ENCODE data around the gene CSNK1E.

Gene CSNK1E

DNA sequence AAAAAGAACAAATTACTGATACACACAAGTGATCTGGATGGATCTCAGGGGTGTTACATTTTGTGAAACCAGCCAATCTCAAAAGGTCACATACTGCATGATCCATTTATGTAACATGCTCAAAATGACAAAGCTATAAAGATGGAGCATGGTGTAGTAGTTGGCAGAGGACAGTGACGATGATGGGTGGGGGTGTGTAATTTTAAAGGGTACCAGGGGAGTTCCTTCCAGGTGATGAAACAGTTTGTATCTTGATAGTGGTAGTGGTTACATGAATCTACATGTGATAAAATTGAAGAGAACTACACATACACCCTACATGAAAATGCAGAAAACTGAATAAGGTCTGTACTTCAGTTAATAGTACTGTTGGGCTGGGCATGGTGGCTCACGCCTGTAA lies 61.5 kb downstream of the CSNK1E start:
- Histone ChIP-seq H3K9me3 (no peaks in the 10 kb centered on the region), H3K36me3 (replicated peaks) (no peaks in the 10 kb centered on the region), H3K4me3 (no peak overlapping the region), H3K4me1 (no peaks in the 10 kb centered on the region), H3K27me3 (ENCODE audit: low read depth) (no peaks in the 10 kb centered on the region)
- no peak for DNase-seq (ENCODE audit: low spot score in 2 of 2)
- in situ Hi-C loops (cut with MboI; ENCODE audit: low sequenced_read_pairs) = no loop called here

- no peaks in the 10 kb centered on the region; the same call in 1 of the 2 replicates for H3K36me3 ChIP-seq (replicated peaks)
- no peaks in the 10 kb centered on the region for H3K27me3 ChIP-seq (ENCODE audit: low read depth)
- no peaks in the 10 kb centered on the region for H3K4me1 ChIP-seq
- no peak for DNase-seq (ENCODE audit: low spot score in 2 of 2)
- in situ Hi-C loops (cut with MboI; ENCODE audit: low sequenced_read_pairs) = no loop called here
- H3K4me3 ChIP-seq = no peak overlapping the region
- H3K9me3 ChIP-seq = no peaks in the 10 kb centered on the region
These were observed 65.9 kb downstream of the CSNK1E start for GRCh38 chr22:38251341-38251692.

- no peak overlapping the region for H3K4me3 ChIP-seq
- no peaks in the 10 kb centered on the region for H3K9me3 ChIP-seq
These were observed 66.4 kb downstream of the CSNK1E start for GRCh38 chr22:38250643-38251340.

GRCh38 chr22:38249803-38250642 lies 67.2 kb downstream of the CSNK1E start:
- DNase-seq (ENCODE audit: low spot score in 2 of 2) = no peak
- H3K36me3 ChIP-seq (replicated peaks) = no peaks in the 10 kb centered on the region; the same call in 1 of the 2 replicates
- H3K9me3 ChIP-seq = no peaks in the 10 kb centered on the region
- in situ Hi-C loops (cut with MboI; ENCODE audit: low sequenced_read_pairs) = no loop called here
- H3K27me3 ChIP-seq (ENCODE audit: low read depth) = no peaks in the 10 kb centered on the region
- H3K4me1 ChIP-seq = no peaks in the 10 kb centered on the region
- no peak overlapping the region for H3K4me3 ChIP-seq

More at GRCh38 chr22:38250643-38251340, 66.4 kb downstream of the CSNK1E start:
- in situ Hi-C loops (cut with MboI; ENCODE audit: low sequenced_read_pairs) = no loop called here
- no peak for DNase-seq (ENCODE audit: low spot score in 2 of 2)
- no peaks in the 10 kb centered on the region for H3K27me3 ChIP-seq (ENCODE audit: low read depth)
- H3K4me1 ChIP-seq = no peaks in the 10 kb centered on the region
- no peaks in the 10 kb centered on the region; the same call in 1 of the 2 replicates for H3K36me3 ChIP-seq (replicated peaks)

GRCh38 chr22:38249301-38249700 lies 67.9 kb downstream of the CSNK1E start:
- Histone ChIP-seq H3K9me3 (no peaks in the 10 kb centered on the region), H3K4me3 (no peak overlapping the region), H3K4me1 (no peaks in the 10 kb centered on the region), H3K36me3 (replicated peaks) (peaks cover 4% of the 10 kb centered on the region; the same call in 1 of the 2 replicates), H3K27me3 (ENCODE audit: low read depth) (no peaks in the 10 kb centered on the region)
- DNase-seq (ENCODE audit: low spot score in 2 of 2) = no peak
- in situ Hi-C loops (cut with MboI; ENCODE audit: low sequenced_read_pairs) = no loop called here

GRCh38 chr22:38248280-38248679 lies 69.0 kb downstream of the CSNK1E start:
- no peak overlapping the region for H3K4me3 ChIP-seq
- DNase-seq (ENCODE audit: low spot score in 2 of 2) = no peak
- in situ Hi-C loops (cut with MboI; ENCODE audit: low sequenced_read_pairs) = no loop called here
- no peaks in the 10 kb centered on the region for H3K27me3 ChIP-seq (ENCODE audit: low read depth)
- peaks cover 4% of the 10 kb centered on the region; the same call in 1 of the 2 replicates for H3K36me3 ChIP-seq (replicated peaks)
- H3K9me3 ChIP-seq = no peaks in the 10 kb centered on the region
- H3K4me1 ChIP-seq = no peaks in the 10 kb centered on the region

- peaks cover 4% of the 10 kb centered on the region; the same call in 1 of the 2 replicates for H3K36me3 ChIP-seq (replicated peaks)
- no peak overlapping the region for H3K4me3 ChIP-seq
- no peaks in the 10 kb centered on the region for H3K27me3 ChIP-seq (ENCODE audit: low read depth)
- no peaks in the 10 kb centered on the region for H3K4me1 ChIP-seq
- in situ Hi-C loops (cut with MboI; ENCODE audit: low sequenced_read_pairs) = no loop called here
- DNase-seq (ENCODE audit: low spot score in 2 of 2) = no peak
- H3K9me3 ChIP-seq = no peaks in the 10 kb centered on the region
These were observed 69.5 kb downstream of the CSNK1E start for GRCh38 chr22:38247713-38248112.

DNA sequence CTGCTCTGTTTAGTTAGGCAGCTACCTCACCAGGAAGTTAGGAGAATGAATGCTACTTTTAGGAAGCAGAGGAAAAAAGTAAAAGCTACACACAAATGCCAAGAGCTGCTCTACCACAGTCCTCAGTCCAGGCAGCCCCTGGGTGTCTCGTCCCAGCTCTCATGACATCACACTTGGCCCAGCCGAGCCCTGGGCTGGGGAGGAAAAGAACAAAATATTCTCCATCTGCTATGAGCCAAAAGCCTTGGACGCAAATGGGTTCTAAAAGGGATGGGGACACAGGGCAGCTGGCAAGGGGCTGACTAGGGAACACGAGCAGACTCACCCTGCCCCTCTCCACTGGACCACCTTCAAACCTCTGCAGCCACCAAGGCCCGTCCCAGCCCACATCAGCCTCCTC lies 70.5 kb downstream of the CSNK1E start:
- Histone ChIP-seq H3K9me3 (no peaks in the 10 kb centered on the region), H3K27me3 (ENCODE audit: low read depth) (no peaks in the 10 kb centered on the region), H3K4me1 (no peaks in the 10 kb centered on the region), H3K36me3 (replicated peaks) (peaks cover 4% of the 10 kb centered on the region; the same call in 1 of the 2 replicates), H3K4me3 (no peak overlapping the region)
- DNase-seq (ENCODE audit: low spot score in 2 of 2) = no peak
- in situ Hi-C loops (cut with MboI; ENCODE audit: low sequenced_read_pairs) = no loop called here

DNA sequence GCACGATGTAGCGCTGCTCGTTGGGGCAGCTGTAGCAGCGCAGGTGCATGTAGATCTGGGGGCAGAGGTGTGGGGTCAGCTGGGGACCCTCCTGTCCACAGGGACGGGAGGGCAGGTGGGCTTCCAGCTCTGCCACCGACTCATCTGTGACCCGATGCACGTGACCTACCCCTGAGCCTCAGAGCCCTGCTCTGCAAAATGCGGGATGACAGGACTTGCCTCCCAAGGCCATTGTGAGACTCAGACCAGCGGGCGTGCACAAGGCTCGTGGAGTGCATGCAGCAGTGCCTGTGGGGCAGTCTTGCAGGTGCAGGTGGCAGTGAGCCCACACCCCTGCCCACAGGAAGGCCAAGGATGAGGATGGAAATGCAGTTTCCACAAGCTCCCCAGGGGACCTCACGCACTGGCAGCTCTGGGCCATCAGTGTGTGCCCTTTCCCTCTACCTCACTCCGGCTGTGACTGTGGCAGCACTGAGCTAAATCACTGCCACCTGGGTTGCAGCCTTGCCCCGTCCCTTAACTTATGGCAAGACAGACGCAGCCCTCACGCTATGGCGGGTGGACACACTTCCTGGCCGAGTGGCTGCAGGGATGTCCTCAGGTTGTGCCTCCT lies 71.1 kb downstream of the CSNK1E start:
- Histone ChIP-seq H3K4me3 (no peak overlapping the region), H3K36me3 (replicated peaks) (peaks cover 4% of the 10 kb centered on the region; the same call in 1 of the 2 replicates), H3K27me3 (ENCODE audit: low read depth) (no peaks in the 10 kb centered on the region), H3K4me1 (no peaks in the 10 kb centered on the region), H3K9me3 (no peaks in the 10 kb centered on the region)
- in situ Hi-C loops (cut with MboI; ENCODE audit: low sequenced_read_pairs) = no loop called here
- no peak for DNase-seq (ENCODE audit: low spot score in 2 of 2)

DNA sequence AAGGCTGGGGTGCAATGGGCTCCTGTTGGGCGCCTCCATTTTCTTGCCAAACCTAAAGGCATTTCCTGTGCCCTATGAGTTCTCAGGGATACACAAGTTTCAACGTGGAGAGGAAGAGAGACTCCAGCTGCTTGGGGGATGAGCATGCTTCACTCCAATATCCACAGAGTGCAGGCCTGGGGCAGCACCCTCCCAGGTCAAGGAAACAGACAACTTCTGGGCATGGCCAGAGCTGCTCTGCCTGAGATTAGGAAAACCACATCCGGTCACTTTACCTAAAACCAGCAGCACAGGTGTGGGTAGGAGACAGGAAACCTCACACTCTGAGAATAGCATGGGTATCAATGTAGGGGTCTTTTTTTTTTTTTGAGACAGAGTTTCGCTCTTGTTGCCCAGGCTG lies 73.1 kb downstream of the CSNK1E start:
- Histone ChIP-seq H3K4me1 (no peaks in the 10 kb centered on the region), H3K36me3 (replicated peaks) (peaks cover 4% of the 10 kb centered on the region; the same call in 1 of the 2 replicates), H3K27me3 (ENCODE audit: low read depth) (no peaks in the 10 kb centered on the region), H3K9me3 (no peaks in the 10 kb centered on the region), H3K4me3 (no peak overlapping the region)
- no peak for DNase-seq (ENCODE audit: low spot score in 2 of 2)
- in situ Hi-C loops (cut with MboI; ENCODE audit: low sequenced_read_pairs) = no loop called here

GRCh38 chr22:38243007-38243765 lies 74.0 kb downstream of the CSNK1E start:
- Histone ChIP-seq H3K36me3 (replicated peaks) (peaks cover 4% of the 10 kb centered on the region; the same call in 1 of the 2 replicates), H3K4me1 (no peaks in the 10 kb centered on the region), H3K9me3 (no peaks in the 10 kb centered on the region), H3K27me3 (ENCODE audit: low read depth) (no peaks in the 10 kb centered on the region), H3K4me3 (no peak overlapping the region)
- DNase-seq (ENCODE audit: low spot score in 2 of 2) = no peak
- in situ Hi-C loops (cut with MboI; ENCODE audit: low sequenced_read_pairs) = no loop called here

- DNase-seq (ENCODE audit: low spot score in 2 of 2) = no peak
- Histone ChIP-seq H3K4me1 (no peaks in the 10 kb centered on the region), H3K4me3 (no peak overlapping the region), H3K9me3 (no peaks in the 10 kb centered on the region), H3K27me3 (ENCODE audit: low read depth) (no peaks in the 10 kb centered on the region), H3K36me3 (replicated peaks) (0 out of 2 replicates have a peak, but pooled peaks cover 4% of the 10 kb centered on the region)
- in situ Hi-C loops (cut with MboI; ENCODE audit: low sequenced_read_pairs) = no loop called here
These were observed 76.4 kb downstream of the CSNK1E start for GRCh38 chr22:38240734-38241252.
